Measurements from ENCODE around the gene GNPDA2.

GRCh38 chr4:44738615-44739014, 12.3 kb upstream of the GNPDA2 start:
- TF ChIP-seq CTCF (IDR thresholded peaks at IDR 0.05) = peak in 2 of 12 donors; percentile 17 to 57
- TF ChIP-seq POLR2A (IDR thresholded peaks at IDR 0.05) = no peak

Data from heart left ventricle (tissue), 13 donors.